ENCODE results near the gene ZNF48. TPM values are rescaled to one million over a fixed set of nuclear protein-coding genes. Genes with fewer than 3 reads are reported as not detected.

ZNF48 gene
- total RNA-seq, 4 donors from 2014 or later, result 2.8 to 5.9 (median 4.5) TPM

GRCh38 chr16:30416047-30416603, 20.9 kb downstream of the ZNF48 start:
- 93 to 97% methylated on average over 4 of the region's 4 CpGs for WGBS, 2 donors
- peaks cover 0 to 28% (median 0%) of the 10 kb centered on the region in 3 donors for H3K36me3 ChIP-seq
- no peak overlapping the region for H3K27ac ChIP-seq

GRCh38 chr16:30416624-30417528, 21.7 kb downstream of the ZNF48 start:
- 63 to 69% methylated on average over 15 to 16 of the region's 18 CpGs for WGBS, 2 donors
- H3K9me3 ChIP-seq, result no peaks in the 10 kb centered on the region
- DNase-seq, result no peak
- intact Hi-C loops (cut with DNase I), result no loop called here
- H3K4me3 ChIP-seq, result peak overlapping the region; percentile 52 to 91 (median 60)
- H3K27ac ChIP-seq, result peak overlapping the region; percentile 79 to 88 (median 88)
- no peak for TF ChIP-seq POLR2A (IDR thresholded peaks at IDR 0.05)
- no peak for TF ChIP-seq CTCF (IDR thresholded peaks at IDR 0.05)
- peaks cover 3 to 26% (median 16%) of the 10 kb centered on the region in 3 donors for H3K4me1 ChIP-seq
- peaks cover 0 to 28% (median 2%) of the 10 kb centered on the region in 3 donors for H3K36me3 ChIP-seq
- no peaks in the 10 kb centered on the region for H3K27me3 ChIP-seq

More at GRCh38 chr16:30416047-30416603, 20.9 kb downstream of the ZNF48 start:
- Histone ChIP-seq H3K4me3 (no peak overlapping the region), H3K4me1 (peaks cover 3 to 26% (median 16%) of the 10 kb centered on the region in 3 donors), H3K9me3 (no peaks in the 10 kb centered on the region), H3K27me3 (no peaks in the 10 kb centered on the region)
- TF ChIP-seq POLR2A (IDR thresholded peaks at IDR 0.05) (no peak), CTCF (IDR thresholded peaks at IDR 0.05) (no peak)
- intact Hi-C loops (cut with DNase I), result no loop called here
- no peak for DNase-seq

- Histone ChIP-seq H3K9me3 (no peaks in the 10 kb centered on the region), H3K27ac (peak overlapping the region; percentile 79 to 88 (median 88)), H3K4me3 (peak overlapping the region; percentile 52 to 91 (median 60)), H3K27me3 (no peaks in the 10 kb centered on the region), H3K36me3 (peaks cover 0 to 31% (median 4%) of the 10 kb centered on the region in 3 donors), H3K4me1 (peaks cover 3 to 26% (median 16%) of the 10 kb centered on the region in 3 donors)
- no peak for DNase-seq
- intact Hi-C loops (cut with DNase I), result no loop called here
- WGBS, 2 donors, result no CpG with 5 or more reads among the region's 140 CpGs
- TF ChIP-seq CTCF (IDR thresholded peaks at IDR 0.05) (peak in 4 of 6 experiments; percentile 7 to 28 (median 16)), POLR2A (IDR thresholded peaks at IDR 0.05) (peak in 3 of 4 donors; percentile 37 to 53 (median 43))
Observed at GRCh38 chr16:30417529-30418349, 22.5 kb downstream of the ZNF48 start.

- peak overlapping the region; percentile 52 to 91 (median 60) for H3K4me3 ChIP-seq
Observed at GRCh38 chr16:30418350-30419181, 23.3 kb downstream of the ZNF48 start.

More at GRCh38 chr16:30418350-30419181, 23.3 kb downstream of the ZNF48 start:
- peaks cover 0 to 37% (median 13%) of the 10 kb centered on the region in 3 donors for H3K36me3 ChIP-seq
- DNase-seq, result no peak
- H3K9me3 ChIP-seq, result no peaks in the 10 kb centered on the region
- H3K27me3 ChIP-seq, result no peaks in the 10 kb centered on the region
- 59 to 76% methylated on average over 13 to 16 of the region's 31 CpGs for WGBS, 2 donors
- H3K4me1 ChIP-seq, result peaks cover 3 to 25% (median 16%) of the 10 kb centered on the region in 3 donors
- H3K27ac ChIP-seq, result peak overlapping the region; percentile 79 to 88 (median 88)
- intact Hi-C loops (cut with DNase I), result no loop called here
- no peak for TF ChIP-seq CTCF (IDR thresholded peaks at IDR 0.05)
- no peak for TF ChIP-seq POLR2A (IDR thresholded peaks at IDR 0.05)

Measured in esophagus squamous epithelium (tissue), 5 donors.